Measurements from ENCODE around the gene ITFG1.

DNA sequence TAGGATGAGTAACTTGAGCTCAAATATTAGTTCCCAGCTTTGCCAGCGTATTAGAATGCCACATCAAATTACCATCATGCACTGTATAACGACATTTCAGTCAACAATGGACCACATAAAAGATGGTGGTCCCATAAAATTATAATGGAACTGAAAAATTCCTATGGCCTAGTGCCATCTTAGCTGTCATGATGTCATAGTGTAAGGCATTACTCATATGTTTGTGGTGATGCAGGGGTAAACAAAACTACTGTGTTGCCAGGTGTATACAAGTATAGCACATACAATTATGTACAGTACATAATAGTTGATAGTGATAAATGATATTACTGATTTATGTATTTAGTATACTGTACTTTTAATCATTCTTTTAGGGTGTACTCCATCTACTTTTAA is 262.7 kb downstream of the ITFG1 start:
- TF ChIP-seq POLR2A (IDR thresholded peaks at IDR 0.05) = no peak
- TF ChIP-seq, protein P1, sequence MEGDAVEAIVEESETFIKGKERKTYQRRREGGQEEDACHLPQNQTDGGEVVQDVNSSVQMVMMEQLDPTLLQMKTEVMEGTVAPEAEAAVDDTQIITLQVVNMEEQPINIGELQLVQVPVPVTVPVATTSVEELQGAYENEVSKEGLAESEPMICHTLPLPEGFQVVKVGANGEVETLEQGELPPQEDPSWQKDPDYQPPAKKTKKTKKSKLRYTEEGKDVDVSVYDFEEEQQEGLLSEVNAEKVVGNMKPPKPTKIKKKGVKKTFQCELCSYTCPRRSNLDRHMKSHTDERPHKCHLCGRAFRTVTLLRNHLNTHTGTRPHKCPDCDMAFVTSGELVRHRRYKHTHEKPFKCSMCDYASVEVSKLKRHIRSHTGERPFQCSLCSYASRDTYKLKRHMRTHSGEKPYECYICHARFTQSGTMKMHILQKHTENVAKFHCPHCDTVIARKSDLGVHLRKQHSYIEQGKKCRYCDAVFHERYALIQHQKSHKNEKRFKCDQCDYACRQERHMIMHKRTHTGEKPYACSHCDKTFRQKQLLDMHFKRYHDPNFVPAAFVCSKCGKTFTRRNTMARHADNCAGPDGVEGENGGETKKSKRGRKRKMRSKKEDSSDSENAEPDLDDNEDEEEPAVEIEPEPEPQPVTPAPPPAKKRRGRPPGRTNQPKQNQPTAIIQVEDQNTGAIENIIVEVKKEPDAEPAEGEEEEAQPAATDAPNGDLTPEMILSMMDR (IDR thresholded peaks at IDR 0.05) = no peak

Data from testis (tissue), 2 donors.